ENCODE data around the gene SCAPER.

- TF ChIP-seq CTCF (conservative IDR thresholded peaks at IDR 0.05; ENCODE audit: low read length) = peak; percentile 69
- TF ChIP-seq EZH2phosphoT487 (IDR thresholded peaks at IDR 0.05; ENCODE audit: borderline replicate concordance, low read depth, low read length) = no peak
These were observed 262.5 kb downstream of the SCAPER start for GRCh38 chr15:76642671-76643070.

Measured in OCI-LY7 (cell line).